ENCODE results near the gene NOL4L.
"Not testable (repeated sequence)": the region's sequence is repeated elsewhere in the genome, so short reads cannot be mapped to it uniquely, and the experiment has no call there.

Gene NOL4L

GRCh38 chr20:32421290-32421689 lies 163.8 kb downstream of the NOL4L start:
- DNase-seq (ENCODE audit: low read depth), result no peak

- DNase-seq (ENCODE audit: low read depth), result no peak
Measured at GRCh38 chr20:32418376-32418775, 166.8 kb downstream of the NOL4L start.

- DNase-seq (ENCODE audit: low read depth), result no peak
Measured at GRCh38 chr20:32416206-32416605, 168.9 kb downstream of the NOL4L start.

GRCh38 chr20:32415494-32415893 lies 169.6 kb downstream of the NOL4L start:
- DNase-seq (ENCODE audit: low read depth), result no peak

- DNase-seq (ENCODE audit: low read depth), result no peak
Measured at GRCh38 chr20:32411955-32412706, 173.0 kb downstream of the NOL4L start.

GRCh38 chr20:32407131-32407750 lies 177.9 kb downstream of the NOL4L start:
- not testable (repeated sequence) for DNase-seq (ENCODE audit: low read depth)

- no peak for DNase-seq (ENCODE audit: low read depth)
Measured at GRCh38 chr20:32406701-32407100, 178.4 kb downstream of the NOL4L start.

- DNase-seq (ENCODE audit: low read depth), result no peak
Measured at GRCh38 chr20:32404017-32404416, 181.1 kb downstream of the NOL4L start.

GRCh38 chr20:32400476-32400875 lies 184.7 kb downstream of the NOL4L start:
- DNase-seq (ENCODE audit: low read depth), result no peak

GRCh38 chr20:32397567-32398084 lies 187.5 kb downstream of the NOL4L start:
- no peak for DNase-seq (ENCODE audit: low read depth)

GRCh38 chr20:32396646-32397160 lies 188.4 kb downstream of the NOL4L start:
- no peak for DNase-seq (ENCODE audit: low read depth)

- no peak for DNase-seq (ENCODE audit: low read depth)
Measured at GRCh38 chr20:32395066-32395465, 190.1 kb downstream of the NOL4L start.
